NT2/D1 (cell line): Measurements from ENCODE around the gene TNKS2.

Source experiments
- YY1 ChIP-seq: IDR thresholded peaks from 2 replicates; pipeline ENCODE4 v1.6.1; 2011; ENCODE audit not compliant: insufficient read length, insufficient read depth
- ZNF274 ChIP-seq: IDR thresholded peaks from 2 replicates; pipeline ENCODE4 v1.6.1; 2011; ENCODE audit warnings: mild to moderate bottlenecking, low read depth, low read length

- no peak for TF ChIP-seq ZNF274
- no peak for TF ChIP-seq YY1
These were observed 99.2 kb downstream of the TNKS2 start for GRCh38 chr10:91897421-91897820.
